HepG2 (cell line): ENCODE measurements around the gene FRK. TPM values are rescaled to one million over a fixed set of nuclear protein-coding genes. Genes with fewer than 3 reads are reported as not detected.
A peak's percentile ranks its signal among the peaks of the same experiment; 100 is the strongest.
"Not testable (repeated sequence)": the region's sequence is repeated elsewhere in the genome, so short reads cannot be mapped to it uniquely, and the experiment has no call there.

Experiments used
- ATF7 ChIP-seq, 2 experiments: fragments of 450-650 bp in 1 of 2; sonication (generic) in 1 of 2; formaldehyde crosslinking in 1 of 2; IDR thresholded peaks; 2 replicates each; pipeline versions ENCODE4 v1.4.0 to v1.6.1; 2016 to 2020; ENCODE audit warnings: antibody characterized with exemption in 1 of 2, mild to moderate bottlenecking in 1 of 2, missing genetic modification reagents in 1 of 2
- BCL6 ChIP-seq: IDR thresholded peaks from 2 replicates; pipeline ENCODE4 v1.6.1; 2016; ENCODE audit warnings: missing genetic modification reagents, missing compliant biosample characterization
- CREM ChIP-seq, 2 experiments: sonication (generic) in 1 of 2; formaldehyde crosslinking in 1 of 2; IDR thresholded peaks; 2 replicates each; pipeline versions ENCODE4 v1.4.0 to v1.6.1; 2016 to 2020; ENCODE audit warnings: antibody characterized with exemption in 1 of 2, mild to moderate bottlenecking in 1 of 2, missing genetic modification reagents in 1 of 2
- FOXA1 ChIP-seq, 2 experiments: fragments of 450-650 bp in 1 of 2; sonication (generic) in 1 of 2; formaldehyde crosslinking in 1 of 2; IDR thresholded peaks; 2 replicates each; pipeline versions ENCODE4 v1.4.0 to v1.6.1; 2016 to 2020; ENCODE audit warnings: missing genetic modification reagents in 1 of 2
- FOXA3 ChIP-seq: IDR thresholded peaks from 2 replicates; pipeline ENCODE4 v1.6.1; 2016; ENCODE audit warnings: missing genetic modification reagents, missing compliant biosample characterization
- FOXP1 ChIP-seq, 2 experiments: fragments of 450-650 bp in 1 of 2; IDR thresholded peaks; 2 replicates each; pipeline ENCODE4 v1.6.1; 2017 to 2018; ENCODE audit warnings: antibody characterized with exemption in 1 of 2
- FOXP4 ChIP-seq: sonication (generic); formaldehyde crosslinking; IDR thresholded peaks from 2 replicates; pipeline ENCODE4 v1.4.0; 2020; ENCODE audit warnings: missing genetic modification reagents
- GATAD2A ChIP-seq: IDR thresholded peaks from 2 replicates; pipeline ENCODE4 v1.6.1; 2016
- ISL2 ChIP-seq: sonication (generic); formaldehyde crosslinking; IDR thresholded peaks from 2 replicates; pipeline ENCODE4 v1.5.0; 2020; ENCODE audit warnings: missing genetic modification reagents
- KLF16 ChIP-seq, 2 experiments: sonication (generic) in 1 of 2; formaldehyde crosslinking in 1 of 2; IDR thresholded peaks; 2 replicates each; pipeline versions ENCODE4 v1.6.1 to v1.8.0; 2016 to 2023; ENCODE audit warnings: missing genetic modification reagents in 2 of 2, missing compliant biosample characterization in 1 of 2
- NCOA2 ChIP-seq: sonication (generic); formaldehyde crosslinking; IDR thresholded peaks from 2 replicates; pipeline ENCODE4 v1.8.0; 2022; ENCODE audit warnings: inconsistent platforms
- NR2F6 ChIP-seq, 2 experiments: IDR thresholded peaks; 2 replicates each; pipeline ENCODE4 v1.6.1; 2016; ENCODE audit warnings: antibody characterized with exemption in 1 of 2, mild to moderate bottlenecking in 1 of 2
- ONECUT2 ChIP-seq: sonication (generic); formaldehyde crosslinking; IDR thresholded peaks from 2 replicates; pipeline ENCODE4 v1.4.0; 2020; ENCODE audit warnings: missing genetic modification reagents
- PAXIP1 ChIP-seq: sonication (generic); formaldehyde crosslinking; conservative IDR thresholded peaks from 2 replicates; pipeline ENCODE4 v1.4.0; 2020; ENCODE audit warnings: mild to moderate bottlenecking, missing genetic modification reagents, moderate library complexity
- SOX13 ChIP-seq, 3 experiments: fragments of 450-650 bp in 1 of 3; sonication (generic) in 1 of 3; formaldehyde crosslinking in 1 of 3; IDR thresholded peaks in 2 of 3; conservative IDR thresholded peaks in 1 of 3; 2 replicates each; pipeline versions ENCODE4 v1.5.0 to v1.6.1; 2016 to 2020; ENCODE audit warnings: antibody characterized with exemption in 1 of 3, mild to moderate bottlenecking in 1 of 3, missing compliant biosample characterization in 1 of 3, missing genetic modification reagents in 1 of 3, moderate library complexity in 1 of 3
- SOX5 ChIP-seq: IDR thresholded peaks from 2 replicates; pipeline ENCODE4 v1.6.1; 2016; ENCODE audit warnings: borderline replicate concordance
- TCF7 ChIP-seq: sonication (generic); IDR thresholded peaks from 2 replicates; pipeline ENCODE4 v1.6.1; 2016; ENCODE audit warnings: antibody characterized with exemption, low read depth
- ZNF609 ChIP-seq: sonication (generic); formaldehyde crosslinking; IDR thresholded peaks from 2 replicates; pipeline ENCODE4 v1.4.0; 2020; ENCODE audit warnings: mild to moderate bottlenecking, missing genetic modification reagents, borderline replicate concordance
- polyA plus RNA-seq, 8 experiments: library from polyadenylated mRNA; depleted of rRNA in 3 of 8; stranded (reverse) in 7 of 8; unstranded in 1 of 8; fragments of >200 nt; fragmentation: Illumina TruSeq in 4 of 8; extraction: Trizol in 4 of 8; gene quantifications; 2 replicates each; pipeline versions ENCODE4 v1.2.1 to v1.2.3, GENCODE V29; 2011 to 2016; ENCODE audit warnings: low read depth in 4 of 8, missing spikeins in 1 of 8, mixed read lengths in 1 of 8; ENCODE audit not compliant: insufficient read depth in 1 of 8
- total RNA-seq, 5 experiments: library from RNA; depleted of rRNA; stranded (reverse); fragments of >200 nt; fragmentation: Illumina TruSeq; extraction: Trizol; gene quantifications; 2 replicates each; pipeline ENCODE4 v1.2.3, GENCODE V29; 2016; ENCODE audit warnings: low read depth in 1 of 5

The FRK gene
- total and polyA plus RNA-seq, 2 of the 13 experiments (the other 11 are each of a cell fraction or from before 2014, with no cell fraction given) = 1.3 to 2.9 TPM

- TF ChIP-seq FOXP4 (CRISPR knock-in tag) (peak; percentile 85), PAXIP1 (CRISPR knock-in tag) (peak; percentile 54), FOXP1 (IDR thresholded peaks at IDR 0.05) (peak; percentile 87), FOXP1 (CRISPR knock-in tag; IDR thresholded peaks at IDR 0.05) (peak; percentile 94), FOXA1 (CRISPR knock-in tag; IDR thresholded peaks at IDR 0.05) (0 out of 2 replicates have a peak, but pooled peaks have one; percentile 10), GATAD2A (peak; percentile 80), KLF16 (CRISPR knock-in tag; IDR thresholded peaks at IDR 0.05) (peak in 1 of 2 experiments; percentile 42; a peak in 1 of 4 replicates), ZNF609 (CRISPR knock-in tag) (peak; percentile 45; the same call in 1 of the 2 replicates), FOXA3 (CRISPR knock-in tag) (peak; percentile 82), CREM (IDR thresholded peaks at IDR 0.05) (peak; percentile 37; the same call in 1 of the 2 replicates), SOX5 (peak; percentile 82; the same call in 1 of the 2 replicates), ISL2 (CRISPR knock-in tag) (peak; percentile 81), TCF7 (peak; percentile 79), SOX13 (CRISPR knock-in tag; conservative IDR thresholded peaks at IDR 0.05 in 1 of 2, IDR thresholded peaks at IDR 0.05 in 1 of 2) (peak in 1 of 2 experiments; percentile 85; a peak in 2 of 4 replicates), BCL6 (peak; percentile 21; the same call in 1 of the 2 replicates), NCOA2 (CRISPR knock-in tag) (0 out of 2 replicates have a peak, but pooled peaks have one; percentile 23), NR2F6 (IDR thresholded peaks at IDR 0.05) (0 out of 2 replicates have a peak, but pooled peaks have one; percentile 16), ONECUT2 (CRISPR knock-in tag) (peak; percentile 90), ATF7 (IDR thresholded peaks at IDR 0.05) (peak; percentile 61; the same call in 1 of the 2 replicates)
- TF ChIP-seq FOXA1 (IDR thresholded peaks at IDR 0.05); CREM (CRISPR knock-in tag; IDR thresholded peaks at IDR 0.05); SOX13 (IDR thresholded peaks at IDR 0.05); NR2F6 (CRISPR knock-in tag; IDR thresholded peaks at IDR 0.05); ATF7 (CRISPR knock-in tag; IDR thresholded peaks at IDR 0.05): not testable (repeated sequence)
Measured at GRCh38 chr6:115937502-115937901, 123.2 kb downstream of the FRK start (continued).
